Measurements from ENCODE around the gene CSTA. TPM values are rescaled to one million over a fixed set of nuclear protein-coding genes. Genes with fewer than 3 reads are reported as not detected.
A peak's percentile ranks its signal among the peaks of the same experiment; 100 is the strongest.

Gene CSTA
- polyA plus RNA-seq, 3 donors = 211 to 582 (median 515) TPM

- Histone ChIP-seq H3K4me3 (replicated peaks in 1 of 3; ENCODE audit: low read depth in 2 of 3, low read length in 3 of 3) (no peak overlapping the region), H3K79me2 (ENCODE audit: insufficient read depth, low read length) (peaks cover 6% of the 10 kb centered on the region), H2AFZ (ENCODE audit: insufficient read depth, low read depth, low read length, poor library complexity, severe bottlenecking) (no peak overlapping the region), H3K9me3 (replicated peaks in 1 of 2; ENCODE audit: control insufficient read depth in 1 of 2, insufficient read depth in 1 of 2, low read length in 2 of 2) (no peaks in the 10 kb centered on the region), H3K27me3 (ENCODE audit: control insufficient read depth in 2 of 2, insufficient read depth in 2 of 2, low read length in 2 of 2) (no peaks in the 10 kb centered on the region), H4K20me1 (ENCODE audit: insufficient read depth, low read length) (peaks cover 6% of the 10 kb centered on the region), H3K9ac (ENCODE audit: insufficient read depth, low read length, poor library complexity, severe bottlenecking) (no peak overlapping the region), H3K27ac (ENCODE audit: low read depth in 1 of 2, low read length in 2 of 2) (peak overlapping the region in 1 of 2 donors; percentile 3), H3K4me1 (ENCODE audit: control insufficient read depth in 1 of 2, insufficient read depth in 2 of 2, low read length in 2 of 2) (peaks cover 27% of the 10 kb centered on the region in 2 donors), H3K4me2 (replicated peaks; ENCODE audit: extremely low read depth, low read length, poor library complexity, severe bottlenecking) (no peak overlapping the region), H3K36me3 (replicated peaks in 1 of 2; ENCODE audit: control insufficient read depth in 1 of 2, insufficient read depth in 2 of 2, low read length in 2 of 2) (peaks cover 11 to 40% of the 10 kb centered on the region in 2 donors)
- DNase-seq = no peak
- H3K36me3 Mint-ChIP-seq = peaks cover 20 to 30% of the 10 kb centered on the region in 2 donors
- H3K9me3 Mint-ChIP-seq = peaks cover 0 to 3% (median 0%) of the 10 kb centered on the region in 7 donors
- no peak overlapping the region for H3K4me3 Mint-ChIP-seq
- H3K27me3 Mint-ChIP-seq (ENCODE audit: low read depth in 3 of 3) = peaks cover 0 to 2% (median 0%) of the 10 kb centered on the region in 3 donors
- H3K4me1 Mint-ChIP-seq = peaks cover 47% of the 10 kb centered on the region
- no peak for TF ChIP-seq CTCF (IDR thresholded peaks at IDR 0.05)
- no CpG with 5 or more reads among the region's 2 CpGs for WGBS (ENCODE audit: insufficient coverage)
- peak overlapping the region in 2 of 7 donors; percentile 63 to 66 for H3K27ac Mint-ChIP-seq
- intact Hi-C loops (cut with micrococcal nuclease) = no loop called here
Observed at GRCh38 chr3:122357828-122358702, 33.0 kb downstream of the CSTA start.

- H3K36me3 Mint-ChIP-seq = peaks cover 21 to 35% of the 10 kb centered on the region in 2 donors
- WGBS (ENCODE audit: insufficient coverage) = no CpG with 5 or more reads among the region's 2 CpGs
- H3K4me3 Mint-ChIP-seq = no peak overlapping the region
- DNase-seq = no peak
- H2AFZ ChIP-seq (ENCODE audit: insufficient read depth, low read depth, low read length, poor library complexity, severe bottlenecking) = no peak overlapping the region
- peak overlapping the region in 1 of 2 donors; percentile 3 for H3K27ac ChIP-seq (ENCODE audit: low read depth in 1 of 2, low read length in 2 of 2)
- H3K9me3 Mint-ChIP-seq = peaks cover 0 to 3% (median 0%) of the 10 kb centered on the region in 7 donors
- peaks cover 0 to 2% (median 0%) of the 10 kb centered on the region in 3 donors for H3K27me3 Mint-ChIP-seq (ENCODE audit: low read depth in 3 of 3)
- no peaks in the 10 kb centered on the region for H3K27me3 ChIP-seq (ENCODE audit: control insufficient read depth in 2 of 2, insufficient read depth in 2 of 2, low read length in 2 of 2)
- H3K4me1 Mint-ChIP-seq = peaks cover 41% of the 10 kb centered on the region
- H4K20me1 ChIP-seq (ENCODE audit: insufficient read depth, low read length) = peaks cover 6% of the 10 kb centered on the region
- peaks cover 24 to 27% of the 10 kb centered on the region in 2 donors for H3K4me1 ChIP-seq (ENCODE audit: control insufficient read depth in 1 of 2, insufficient read depth in 2 of 2, low read length in 2 of 2)
- no peak overlapping the region for H3K4me2 ChIP-seq (replicated peaks; ENCODE audit: extremely low read depth, low read length, poor library complexity, severe bottlenecking)
- peaks cover 6% of the 10 kb centered on the region for H3K79me2 ChIP-seq (ENCODE audit: insufficient read depth, low read length)
- no peak for TF ChIP-seq CTCF (IDR thresholded peaks at IDR 0.05)
- peak overlapping the region in 2 of 7 donors; percentile 63 to 66 for H3K27ac Mint-ChIP-seq
- intact Hi-C loops (cut with micrococcal nuclease) = no loop called here
- no peaks in the 10 kb centered on the region for H3K9me3 ChIP-seq (replicated peaks in 1 of 2; ENCODE audit: control insufficient read depth in 1 of 2, insufficient read depth in 1 of 2, low read length in 2 of 2)
- H3K4me3 ChIP-seq (replicated peaks in 1 of 3; ENCODE audit: low read depth in 2 of 3, low read length in 3 of 3) = no peak overlapping the region
- H3K36me3 ChIP-seq (replicated peaks in 1 of 2; ENCODE audit: control insufficient read depth in 1 of 2, insufficient read depth in 2 of 2, low read length in 2 of 2) = peaks cover 13 to 46% of the 10 kb centered on the region in 2 donors
- no peak overlapping the region for H3K9ac ChIP-seq (ENCODE audit: insufficient read depth, low read length, poor library complexity, severe bottlenecking)
Observed at GRCh38 chr3:122358703-122359032, 33.6 kb downstream of the CSTA start.

All from CD14-positive monocyte (primary cell).